Astrocyte (in vitro differentiated cells and primary cell): Measurements from ENCODE around the gene MEGF6. TPM values are rescaled to one million over a fixed set of nuclear protein-coding genes. Genes with fewer than 3 reads are reported as not detected.

Experiments used
- DNase-seq: peaks from one replicate; pipeline ENCODE4 v3.0.0-alpha.2; 2010; ENCODE audit warnings: low read depth
- FAIRE-seq: peaks from 2 replicates; lab custom pipeline; 2011; peaks lifted over from hg19 to GRCh38; lab: Jason Lieb, UNC
- H2AFZ ChIP-seq: 2 replicates; pipeline ENCODE4 v1.6.0; 2012; ENCODE audit warnings: low read depth, low read length, inconsistent platforms
- H3K27ac ChIP-seq: 2 replicates; pipeline ENCODE4 v1.5.1; 2011; ENCODE audit warnings: low read depth, low read length, inconsistent platforms
- H3K27me3 ChIP-seq: 2 replicates; pipeline ENCODE4 v1.6.0; 2011; ENCODE audit warnings: low read length, inconsistent platforms; ENCODE audit not compliant: insufficient read depth
- H3K36me3 ChIP-seq: 2 replicates; pipeline ENCODE4 v1.5.1; 2011; ENCODE audit warnings: low read length, inconsistent platforms; ENCODE audit not compliant: insufficient read depth
- H3K4me1 ChIP-seq: 2 replicates; pipeline ENCODE4 v1.5.1; 2011; ENCODE audit warnings: low read length, inconsistent platforms; ENCODE audit not compliant: insufficient read depth
- H3K4me2 ChIP-seq: 2 replicates; pipeline ENCODE4 v1.6.0; 2012; ENCODE audit warnings: low read length, inconsistent platforms
- H3K4me3 ChIP-seq: 2 replicates; pipeline ENCODE4 v1.5.1; 2011; ENCODE audit warnings: low read depth, mild to moderate bottlenecking, low read length, inconsistent platforms; ENCODE audit not compliant: insufficient read depth
- H3K79me2 ChIP-seq: 2 replicates; pipeline ENCODE4 v1.6.0; 2012; ENCODE audit warnings: mild to moderate bottlenecking, low read length, inconsistent platforms; ENCODE audit not compliant: insufficient read depth
- H3K9ac ChIP-seq: 2 replicates; pipeline ENCODE4 v1.6.0; 2012; ENCODE audit warnings: mild to moderate bottlenecking, low read length, inconsistent platforms
- H3K9me3 ChIP-seq: 2 replicates; pipeline ENCODE4 v1.5.1; 2012; ENCODE audit warnings: low read depth, mild to moderate bottlenecking, low read length, inconsistent platforms; ENCODE audit not compliant: insufficient read depth
- H4K20me1 ChIP-seq: 2 replicates; pipeline ENCODE4 v1.6.0; 2012; ENCODE audit warnings: low read length, inconsistent platforms; ENCODE audit not compliant: insufficient read depth
- H3K27ac Mint-ChIP-seq: one replicate; pipeline ENCODE4 v1.8.0; 2021; ENCODE audit warnings: mild to moderate bottlenecking, mixed read lengths; ENCODE audit not compliant: unreplicated experiment
- H3K27me3 Mint-ChIP-seq: one replicate; pipeline ENCODE4 v1.8.0; 2021; ENCODE audit warnings: low read depth, mixed read lengths; ENCODE audit not compliant: unreplicated experiment
- H3K36me3 Mint-ChIP-seq: one replicate; pipeline ENCODE4 v1.8.0; 2021; ENCODE audit warnings: low read depth, mixed read lengths; ENCODE audit not compliant: unreplicated experiment
- H3K4me1 Mint-ChIP-seq: one replicate; pipeline ENCODE4 v1.8.0; 2021; ENCODE audit warnings: low read depth, mixed read lengths; ENCODE audit not compliant: unreplicated experiment
- H3K4me3 Mint-ChIP-seq: one replicate; pipeline ENCODE4 v1.8.0; 2021; ENCODE audit warnings: mild to moderate bottlenecking, moderate library complexity, mixed read lengths; ENCODE audit not compliant: unreplicated experiment
- H3K9me3 Mint-ChIP-seq: one replicate; pipeline ENCODE4 v1.8.0; 2021; ENCODE audit warnings: mild to moderate bottlenecking, mixed read lengths; ENCODE audit not compliant: unreplicated experiment
- CTCF ChIP-seq: IDR thresholded peaks from 2 replicates; pipeline ENCODE4 v1.5.1; 2011; ENCODE audit warnings: low read depth, mild to moderate bottlenecking, inconsistent platforms, low read length, moderate library complexity; ENCODE audit not compliant: insufficient read depth
- EZH2 ChIP-seq: IDR thresholded peaks from 2 replicates; pipeline ENCODE4 v1.6.1; 2012; ENCODE audit warnings: mild to moderate bottlenecking, low read length, inconsistent platforms; ENCODE audit not compliant: insufficient read depth
- total RNA-seq: library from RNA; stranded (reverse); gene quantifications from 2 replicates; pipeline ENCODE4 v1.2.1, GENCODE V29; 2021

The MEGF6 gene
- total RNA-seq, 1 donor from 2014 or later, result 14.8 TPM

GRCh38 chr1:3483380-3483779 lies 127.9 kb downstream of the MEGF6 start:
- H3K27ac Mint-ChIP-seq, result no peak overlapping the region
- H3K4me1 Mint-ChIP-seq, result peaks cover 1% of the 10 kb centered on the region
- no peaks in the 10 kb centered on the region for H3K36me3 ChIP-seq
- peaks cover 12% of the 10 kb centered on the region for H3K27me3 Mint-ChIP-seq
- no peaks in the 10 kb centered on the region for H3K4me1 ChIP-seq
- H3K27ac ChIP-seq, result no peak overlapping the region
- H3K4me3 Mint-ChIP-seq, result no peak overlapping the region
- H3K27me3 ChIP-seq, result peaks cover 3% of the 10 kb centered on the region
- no peaks in the 10 kb centered on the region for H4K20me1 ChIP-seq
- H3K4me2 ChIP-seq, result no peak overlapping the region
- DNase-seq (no peak), FAIRE-seq (no peak)
- no peaks in the 10 kb centered on the region for H3K79me2 ChIP-seq
- no peaks in the 10 kb centered on the region for H3K36me3 Mint-ChIP-seq
- no peak overlapping the region for H3K4me3 ChIP-seq
- H3K9me3 Mint-ChIP-seq, result no peaks in the 10 kb centered on the region
- H3K9me3 ChIP-seq, result peaks cover 4% of the 10 kb centered on the region
- TF ChIP-seq EZH2 (no peak), CTCF (no peak)
- H3K9ac ChIP-seq, result no peak overlapping the region
- no peak overlapping the region for H2AFZ ChIP-seq

GRCh38 chr1:3482378-3482849 lies 128.9 kb downstream of the MEGF6 start:
- H3K4me2 ChIP-seq, result no peak overlapping the region
- no peak overlapping the region for H3K27ac Mint-ChIP-seq
- peaks cover 1% of the 10 kb centered on the region for H3K4me1 Mint-ChIP-seq
- no peaks in the 10 kb centered on the region for H3K9me3 ChIP-seq
- H2AFZ ChIP-seq, result no peak overlapping the region
- peaks cover 3% of the 10 kb centered on the region for H3K27me3 ChIP-seq
- H3K27me3 Mint-ChIP-seq, result peaks cover 6% of the 10 kb centered on the region
- H3K9me3 Mint-ChIP-seq, result no peaks in the 10 kb centered on the region
- H3K36me3 ChIP-seq, result no peaks in the 10 kb centered on the region
- H4K20me1 ChIP-seq, result no peaks in the 10 kb centered on the region
- H3K79me2 ChIP-seq, result no peaks in the 10 kb centered on the region
- TF ChIP-seq EZH2 (no peak), CTCF (no peak)
- no peaks in the 10 kb centered on the region for H3K36me3 Mint-ChIP-seq
- H3K4me3 ChIP-seq, result no peak overlapping the region
- DNase-seq (no peak), FAIRE-seq (no peak)
- H3K9ac ChIP-seq, result no peak overlapping the region
- no peaks in the 10 kb centered on the region for H3K4me1 ChIP-seq
- H3K27ac ChIP-seq, result no peak overlapping the region
- no peak overlapping the region for H3K4me3 Mint-ChIP-seq

GRCh38 chr1:3481836-3482375 lies 129.4 kb downstream of the MEGF6 start:
- Histone ChIP-seq H3K4me2 (no peak overlapping the region), H3K4me1 (no peaks in the 10 kb centered on the region), H3K9ac (no peak overlapping the region), H3K27ac (no peak overlapping the region), H3K27me3 (peaks cover 3% of the 10 kb centered on the region), H3K36me3 (no peaks in the 10 kb centered on the region), H4K20me1 (no peaks in the 10 kb centered on the region), H3K79me2 (no peaks in the 10 kb centered on the region), H3K4me3 (no peak overlapping the region), H2AFZ (no peak overlapping the region), H3K9me3 (no peaks in the 10 kb centered on the region)
- Mint-ChIP-seq H3K4me3 (no peak overlapping the region), H3K27ac (no peak overlapping the region), H3K9me3 (no peaks in the 10 kb centered on the region), H3K36me3 (no peaks in the 10 kb centered on the region), H3K27me3 (peaks cover 5% of the 10 kb centered on the region), H3K4me1 (peaks cover 1% of the 10 kb centered on the region)
- FAIRE-seq (no peak), DNase-seq (no peak)
- TF ChIP-seq CTCF (no peak), EZH2 (no peak)
